AG10803 (cell line): ENCODE results near the gene SLC13A4.

Source experiments
- DNase-seq: peaks from one replicate; pipeline ENCODE4 v3.0.0; 2010; ENCODE audit warnings: low read depth
- H3K4me3 ChIP-seq: 2 replicates; pipeline ENCODE4 v1.5.1; 2011; ENCODE audit warnings: mild to moderate bottlenecking, low read length, control low read depth
- TF ChIP-seq, protein P1 (sequence below): conservative IDR thresholded peaks from 2 replicates; pipeline ENCODE4 v1.5.1; 2011; ENCODE audit warnings: mild to moderate bottlenecking, low read length, control low read depth, inconsistent platforms

SLC13A4 gene

DNA sequence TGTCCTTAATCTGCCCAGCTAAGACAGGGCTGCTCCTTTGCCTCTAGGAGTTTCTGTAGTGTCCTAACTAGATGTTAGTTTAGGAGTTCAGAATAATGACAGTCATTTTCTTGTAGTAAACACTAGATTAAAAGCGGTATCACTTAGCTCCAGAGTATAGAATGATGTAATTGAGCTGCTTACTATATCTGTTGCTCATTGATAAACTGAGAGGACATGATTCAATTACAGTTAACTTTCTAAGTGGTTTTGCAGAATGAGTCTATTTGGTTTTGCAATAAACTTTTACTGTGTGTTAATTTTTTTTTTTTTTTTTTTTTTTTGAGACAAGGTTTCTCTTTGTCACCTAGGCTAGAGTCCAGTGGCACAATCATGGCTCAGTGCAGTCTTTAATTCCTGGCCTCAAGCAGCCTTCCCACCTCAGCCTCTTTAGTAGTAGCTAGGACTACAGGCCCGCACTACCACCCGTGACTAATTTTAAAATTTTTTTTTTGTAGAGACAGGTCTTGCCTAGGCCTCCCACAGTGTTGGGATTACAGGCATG is 63.9 kb downstream of the SLC13A4 start:
- TF ChIP-seq, protein P1, sequence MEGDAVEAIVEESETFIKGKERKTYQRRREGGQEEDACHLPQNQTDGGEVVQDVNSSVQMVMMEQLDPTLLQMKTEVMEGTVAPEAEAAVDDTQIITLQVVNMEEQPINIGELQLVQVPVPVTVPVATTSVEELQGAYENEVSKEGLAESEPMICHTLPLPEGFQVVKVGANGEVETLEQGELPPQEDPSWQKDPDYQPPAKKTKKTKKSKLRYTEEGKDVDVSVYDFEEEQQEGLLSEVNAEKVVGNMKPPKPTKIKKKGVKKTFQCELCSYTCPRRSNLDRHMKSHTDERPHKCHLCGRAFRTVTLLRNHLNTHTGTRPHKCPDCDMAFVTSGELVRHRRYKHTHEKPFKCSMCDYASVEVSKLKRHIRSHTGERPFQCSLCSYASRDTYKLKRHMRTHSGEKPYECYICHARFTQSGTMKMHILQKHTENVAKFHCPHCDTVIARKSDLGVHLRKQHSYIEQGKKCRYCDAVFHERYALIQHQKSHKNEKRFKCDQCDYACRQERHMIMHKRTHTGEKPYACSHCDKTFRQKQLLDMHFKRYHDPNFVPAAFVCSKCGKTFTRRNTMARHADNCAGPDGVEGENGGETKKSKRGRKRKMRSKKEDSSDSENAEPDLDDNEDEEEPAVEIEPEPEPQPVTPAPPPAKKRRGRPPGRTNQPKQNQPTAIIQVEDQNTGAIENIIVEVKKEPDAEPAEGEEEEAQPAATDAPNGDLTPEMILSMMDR, result no peak
- DNase-seq, result peak; percentile 67
- H3K4me3 ChIP-seq, result peak overlapping the region; percentile 87; the same call in 1 of the 2 replicates

DNA sequence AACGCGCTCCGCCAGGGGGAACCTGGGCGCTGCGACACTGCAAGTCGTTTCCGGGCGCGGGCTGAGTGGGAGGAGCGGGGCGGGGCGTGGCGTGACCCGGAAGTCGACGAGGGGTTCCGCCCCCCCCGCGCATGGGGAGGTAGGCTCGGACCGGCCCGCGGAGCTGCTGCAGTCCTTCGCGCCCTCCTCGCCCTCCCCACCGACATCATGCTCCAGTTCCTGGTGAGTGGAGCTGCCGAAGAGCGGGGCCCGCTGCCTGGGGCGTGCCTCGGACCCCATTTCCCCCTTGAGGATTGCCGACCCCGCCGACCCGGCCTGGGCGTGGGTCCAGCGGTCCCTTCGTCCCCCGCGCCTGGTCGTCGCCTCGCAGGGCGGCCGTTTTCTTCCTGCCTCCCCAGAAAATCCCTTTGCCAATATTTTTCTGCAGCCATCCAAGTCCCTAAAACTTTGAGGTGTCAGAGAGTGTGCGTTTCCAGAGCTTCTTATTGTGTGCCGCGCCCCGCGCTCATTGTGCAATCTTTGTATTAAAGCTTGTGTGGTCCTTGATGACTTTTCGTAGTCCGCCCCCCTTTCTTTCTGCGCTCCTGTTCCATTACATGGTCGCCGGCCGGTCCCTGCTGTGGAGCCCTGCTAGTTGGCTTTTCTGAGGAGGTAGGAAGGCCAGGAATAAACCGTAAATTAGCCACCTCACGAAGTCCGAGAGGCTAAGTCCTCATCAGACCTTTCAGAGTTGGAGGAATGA is 65.4 kb downstream of the SLC13A4 start, which contains the start of gene STMP1:
Gene STMP1, plus strand, starts transcription at position 142 of the 742 bp plus-strand sequence.
- H3K4me3 ChIP-seq, result peak within 1 kb of the TSS; percentile 87
- peak; percentile 96 for DNase-seq
- TF ChIP-seq, protein P1, result peak; percentile 55

DNA sequence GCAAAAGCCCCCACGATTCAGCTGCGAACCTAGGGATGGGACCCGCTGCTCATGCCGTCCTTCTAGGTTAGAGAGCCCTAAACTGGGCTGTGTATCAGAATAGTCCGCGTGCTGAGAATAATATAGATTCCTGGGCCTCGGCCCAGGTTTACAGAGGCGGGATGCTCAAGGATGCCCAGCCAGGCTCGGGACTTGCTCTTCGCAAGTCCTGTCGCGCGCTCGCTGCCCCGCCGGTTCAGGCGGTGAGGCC is 65.9 kb downstream of the SLC13A4 start:
- DNase-seq, result no peak
- H3K4me3 ChIP-seq, result peak overlapping the region; percentile 61
- TF ChIP-seq, protein P1, result no peak

DNA sequence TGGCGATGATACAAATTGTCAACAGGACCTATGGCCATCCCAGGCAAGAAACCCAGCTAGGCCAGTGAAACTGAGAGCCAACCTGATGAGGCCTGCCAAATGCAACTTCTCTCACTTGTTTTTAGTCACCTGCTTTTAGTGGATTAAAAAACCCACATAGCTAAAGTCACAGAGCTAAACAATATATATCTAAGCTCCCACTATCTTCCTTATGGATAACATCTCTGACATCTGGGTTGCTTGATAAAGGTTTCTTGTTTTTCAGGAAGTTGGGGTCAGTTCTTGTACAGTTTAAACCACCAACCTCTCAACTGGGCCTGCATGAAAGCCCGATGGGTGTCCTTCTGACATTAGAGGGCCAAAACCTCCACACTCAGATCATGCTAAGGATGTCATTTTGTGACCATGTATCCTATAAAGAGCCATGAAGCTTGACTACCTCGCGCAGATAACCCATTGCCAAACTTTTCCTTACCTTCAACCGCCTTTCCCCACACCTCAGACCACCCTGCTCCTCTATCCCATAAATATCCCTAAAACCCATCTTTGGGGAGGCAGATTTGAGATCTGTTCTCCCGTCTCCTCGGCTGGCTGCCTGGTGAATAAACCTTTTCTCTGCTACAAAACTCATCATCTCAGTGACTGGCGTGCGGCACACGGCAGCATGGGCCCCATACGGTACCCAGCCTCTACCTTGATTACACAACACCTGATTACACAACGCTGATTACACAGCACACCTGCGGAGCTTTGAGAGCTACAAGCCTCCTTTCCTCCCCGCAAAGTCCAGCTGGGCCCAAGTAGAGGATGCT is 66.5 kb downstream of the SLC13A4 start:
- peak overlapping the region; percentile 61 for H3K4me3 ChIP-seq
- DNase-seq, result no peak
- TF ChIP-seq, protein P1, result no peak

DNA sequence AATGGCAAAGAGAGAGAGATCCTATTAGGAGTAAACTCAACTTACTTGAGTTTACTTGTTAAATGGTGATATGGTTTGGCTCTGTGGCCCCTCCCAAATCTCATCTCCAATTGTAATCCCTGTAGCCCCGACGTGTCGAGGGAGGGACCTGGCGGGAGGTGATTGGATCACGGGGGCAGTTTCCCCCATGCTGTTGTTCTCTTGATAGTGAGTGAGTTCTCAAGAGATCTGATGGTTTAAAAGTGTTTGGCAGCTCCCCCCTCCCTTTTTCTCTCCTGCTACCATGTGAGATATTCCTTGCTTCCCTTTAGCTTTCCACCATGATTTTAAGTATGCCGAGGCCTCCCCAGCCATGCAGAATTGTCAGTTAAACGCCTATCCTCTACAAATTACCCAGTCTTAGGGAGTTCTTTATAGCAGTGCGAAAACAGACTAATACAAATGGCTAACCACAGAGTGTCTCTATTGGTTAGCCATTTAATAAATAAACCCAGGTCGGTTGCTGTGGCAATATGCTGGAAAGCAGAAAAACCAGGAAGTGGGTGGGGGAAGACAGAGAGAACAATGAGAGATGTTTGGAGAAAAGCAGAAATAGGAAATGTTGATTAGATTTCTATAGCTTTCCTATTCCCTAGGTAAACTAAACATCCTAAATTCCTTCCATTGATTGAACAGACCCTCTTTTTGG is 68.7 kb downstream of the SLC13A4 start:
- DNase-seq, result no peak
- TF ChIP-seq, protein P1, result no peak

DNA sequence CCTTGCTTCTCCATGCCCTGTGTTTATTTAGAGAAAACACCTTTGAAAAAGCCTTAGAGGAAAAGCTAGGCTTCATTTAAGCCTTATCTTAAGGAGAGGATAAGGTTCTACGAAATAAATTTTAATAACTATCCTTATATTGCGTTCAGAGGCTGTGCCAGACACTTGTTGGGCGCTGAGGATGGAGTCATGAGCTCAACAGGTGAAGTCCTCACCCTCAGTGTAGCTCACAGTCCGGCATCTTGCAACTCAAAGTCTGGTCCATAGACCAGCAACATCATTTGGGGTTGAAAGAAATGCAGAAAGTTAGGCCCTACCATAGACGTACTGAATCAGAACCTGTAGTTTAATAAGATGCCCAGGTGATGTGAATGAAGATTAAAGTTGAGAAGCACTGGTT is 69.4 kb downstream of the SLC13A4 start:
- no peak overlapping the region for H3K4me3 ChIP-seq
- DNase-seq, result no peak
- TF ChIP-seq, protein P1, result no peak

More for the DNA sequence above, 68.7 kb downstream of the SLC13A4 start:
- H3K4me3 ChIP-seq, result no peak overlapping the region
